Kidney epithelial cell (primary cell): Measurements from ENCODE around the gene MRGPRG. TPM values are rescaled to one million over a fixed set of nuclear protein-coding genes. Genes with fewer than 3 reads are reported as not detected.
"Not testable (repeated sequence)": the region's sequence is repeated elsewhere in the genome, so short reads cannot be mapped to it uniquely, and the experiment has no call there.

Source experiments
- DNase-seq: peaks from one replicate; pipeline ENCODE4 v3.0.0-alpha.2; 2010; ENCODE audit warnings: low read depth
- H3K27me3 ChIP-seq: 2 replicates; pipeline ENCODE4 v1.6.0; 2011; ENCODE audit warnings: low read length; ENCODE audit not compliant: control insufficient read depth, insufficient read depth
- H3K36me3 ChIP-seq: 2 replicates; pipeline ENCODE4 v1.5.1; 2011; ENCODE audit warnings: low read length; ENCODE audit not compliant: control insufficient read depth, insufficient read depth
- H3K4me3 ChIP-seq: 2 replicates; pipeline ENCODE4 v1.5.1; 2011; ENCODE audit warnings: low read depth, mild to moderate bottlenecking, control low read depth, low read length
- total RNA-seq: library from RNA; depleted of rRNA; stranded (reverse); fragments of >200 nt; gene quantifications from 2 replicates; pipeline ENCODE4 v1.2.3, GENCODE V29; 2015
- TF ChIP-seq, protein P1 (sequence below): IDR thresholded peaks from 2 replicates; pipeline ENCODE4 v1.5.1; 2011; ENCODE audit warnings: mild to moderate bottlenecking, moderate library complexity, low read length, control low read depth, inconsistent platforms; ENCODE audit not compliant: insufficient read depth, poor library complexity, severe bottlenecking

Gene MRGPRG
- total RNA-seq, 1 donor from 2014 or later, result not detected

DNA sequence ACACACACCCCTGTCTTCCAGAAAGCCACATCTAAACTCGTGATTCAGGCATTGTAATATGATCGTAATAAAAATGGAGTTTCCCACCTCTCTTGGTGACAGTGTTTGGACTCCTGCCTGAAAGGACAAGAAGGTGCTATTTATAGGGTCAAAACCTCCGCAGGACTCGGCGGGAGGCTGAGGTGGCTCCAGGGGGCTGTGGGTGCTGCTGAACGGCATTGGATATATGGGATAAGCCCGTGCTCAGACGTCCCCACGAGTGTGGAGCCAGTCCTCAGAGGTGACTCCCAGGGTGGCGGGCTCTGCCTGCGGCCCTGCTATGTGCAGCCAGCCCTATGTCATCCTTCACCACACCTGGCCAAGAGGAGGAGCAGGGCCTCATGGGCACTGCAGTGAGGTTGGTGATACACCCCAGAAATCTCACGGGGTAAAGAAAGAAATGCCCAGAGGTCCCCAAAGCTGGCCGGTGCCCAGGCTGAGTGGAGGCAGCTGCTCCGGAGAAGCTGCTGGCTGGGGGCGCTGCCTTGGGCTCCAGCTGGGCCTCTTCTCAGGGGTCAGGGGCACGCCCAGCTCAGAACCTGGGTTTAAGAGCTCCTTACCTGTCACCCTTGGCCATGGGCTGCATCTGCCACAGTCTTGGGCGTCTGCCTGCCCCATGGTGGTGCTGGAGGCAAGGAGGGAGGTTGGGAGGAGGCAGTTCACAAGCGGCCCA is 48.4 kb downstream of the MRGPRG start:
- Histone ChIP-seq H3K36me3 (no peaks in the 10 kb centered on the region), H3K4me3 (no peak overlapping the region), H3K27me3 (peaks cover 35% of the 10 kb centered on the region)
- TF ChIP-seq, protein P1, sequence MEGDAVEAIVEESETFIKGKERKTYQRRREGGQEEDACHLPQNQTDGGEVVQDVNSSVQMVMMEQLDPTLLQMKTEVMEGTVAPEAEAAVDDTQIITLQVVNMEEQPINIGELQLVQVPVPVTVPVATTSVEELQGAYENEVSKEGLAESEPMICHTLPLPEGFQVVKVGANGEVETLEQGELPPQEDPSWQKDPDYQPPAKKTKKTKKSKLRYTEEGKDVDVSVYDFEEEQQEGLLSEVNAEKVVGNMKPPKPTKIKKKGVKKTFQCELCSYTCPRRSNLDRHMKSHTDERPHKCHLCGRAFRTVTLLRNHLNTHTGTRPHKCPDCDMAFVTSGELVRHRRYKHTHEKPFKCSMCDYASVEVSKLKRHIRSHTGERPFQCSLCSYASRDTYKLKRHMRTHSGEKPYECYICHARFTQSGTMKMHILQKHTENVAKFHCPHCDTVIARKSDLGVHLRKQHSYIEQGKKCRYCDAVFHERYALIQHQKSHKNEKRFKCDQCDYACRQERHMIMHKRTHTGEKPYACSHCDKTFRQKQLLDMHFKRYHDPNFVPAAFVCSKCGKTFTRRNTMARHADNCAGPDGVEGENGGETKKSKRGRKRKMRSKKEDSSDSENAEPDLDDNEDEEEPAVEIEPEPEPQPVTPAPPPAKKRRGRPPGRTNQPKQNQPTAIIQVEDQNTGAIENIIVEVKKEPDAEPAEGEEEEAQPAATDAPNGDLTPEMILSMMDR, result no peak
- DNase-seq, result no peak

DNA sequence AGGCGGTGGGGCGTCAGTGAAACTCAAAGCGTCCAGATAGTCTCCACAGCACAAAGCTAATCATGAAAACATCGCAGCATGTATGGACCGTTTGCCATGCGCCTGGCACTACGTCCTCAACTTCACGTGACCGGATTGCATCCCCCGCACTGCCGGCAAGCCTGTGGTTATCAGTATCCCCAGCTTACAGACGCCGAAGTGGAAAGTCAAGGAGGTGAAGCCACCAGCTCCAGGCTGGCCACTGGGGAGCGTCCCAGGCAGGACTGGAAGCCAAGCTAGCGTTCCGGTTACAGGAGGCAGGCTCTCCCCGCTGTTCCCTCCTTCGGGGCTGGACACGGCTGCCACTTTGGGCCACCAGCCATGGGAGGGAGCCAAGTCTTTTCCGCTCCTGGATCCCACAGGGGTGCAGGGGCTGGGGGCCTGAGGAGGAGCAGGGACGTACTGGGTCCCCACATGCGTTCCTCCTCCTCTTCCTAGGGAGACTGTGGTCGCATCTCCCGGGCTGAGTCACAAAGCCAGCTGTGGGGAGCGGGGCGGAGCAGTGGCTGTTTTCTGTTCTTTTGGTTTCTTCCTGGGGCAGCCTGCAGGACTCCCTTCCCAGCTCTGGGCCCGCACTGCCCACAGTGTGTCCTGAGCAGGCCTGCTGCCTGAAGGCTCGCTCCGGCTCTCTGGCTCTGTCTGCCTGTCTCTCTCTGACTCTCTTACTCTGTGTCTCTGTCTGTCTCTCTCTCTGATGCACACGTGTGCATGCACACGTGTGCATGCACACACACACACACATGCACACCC is 49.2 kb downstream of the MRGPRG start:
- TF ChIP-seq, protein P1, result peak; percentile 15
- DNase-seq, result no peak
- H3K36me3 ChIP-seq, result no peaks in the 10 kb centered on the region
- peaks cover 35% of the 10 kb centered on the region for H3K27me3 ChIP-seq
- peak overlapping the region; percentile 8 for H3K4me3 ChIP-seq

- DNase-seq, H3K36me3 ChIP-seq, H3K4me3 ChIP-seq: not testable (repeated sequence)
- peaks cover 35% of the 10 kb centered on the region for H3K27me3 ChIP-seq
Observed at GRCh38 chr11:3168742-3169254, 49.8 kb downstream of the MRGPRG start.

Other genes starting within 250 kb of the MRGPRG start
- 109 and 121 TPM in 2 replicates for gene NAP1L4, start 226.5 kb downstream of the MRGPRG start, total RNA-seq
- gene CARS1, start 161.4 kb downstream of the MRGPRG start, total RNA-seq, result 92.1 and 98.3 TPM in 2 replicates
- gene OSBPL5, start 53.5 kb downstream of the MRGPRG start, total RNA-seq, result 9.2 and 10.2 TPM in 2 replicates
- gene MRGPRE, start 13.6 kb upstream of the MRGPRG start, total RNA-seq, result 0.63 and 1.7 TPM in 2 replicates
- gene ZNF195, start 160.3 kb upstream of the MRGPRG start, total RNA-seq, result 53.5 and 72.5 TPM in 2 replicates